OCI-LY1 (cell line): ENCODE results near the gene SH3BP5L.

Experiments used
- H2AFZ ChIP-seq: fragments of 200-600 bp; sonication (generic), shearing (Covaris generic); 2 replicates; pipeline ENCODE4 v1.6.0; 2014; ENCODE audit warnings: antibody characterized with exemption, mild to moderate bottlenecking, low read length
- H3F3A ChIP-seq: fragments of 200-600 bp; sonication (generic), shearing (Covaris generic); 2 replicates; pipeline ENCODE4 v1.6.0; 2014; ENCODE audit warnings: mild to moderate bottlenecking, antibody characterized with exemption, low read length, moderate library complexity; ENCODE audit not compliant: insufficient read depth
- H3K27ac ChIP-seq: fragments of 200-600 bp; sonication (generic); 2 replicates; pipeline ENCODE4 v1.5.1; 2014; ENCODE audit warnings: low read length, mixed run types, mild to moderate bottlenecking, low read depth; ENCODE audit not compliant: poor library complexity, severe bottlenecking
- H3K27me3 ChIP-seq: fragments of 200-600 bp; sonication (generic); 2 replicates; pipeline ENCODE4 v1.6.0; 2014; ENCODE audit warnings: antibody characterized with exemption, mild to moderate bottlenecking, low read length, moderate library complexity; ENCODE audit not compliant: insufficient read depth
- H3K36me3 ChIP-seq: fragments of 200-600 bp; sonication (generic); 2 replicates; pipeline ENCODE4 v1.6.1; 2014; ENCODE audit warnings: mild to moderate bottlenecking, antibody characterized with exemption, low read length, moderate library complexity, mixed read lengths; ENCODE audit not compliant: insufficient read depth
- H3K4me1 ChIP-seq: fragments of 200-600 bp; sonication (generic); 2 replicates; pipeline ENCODE4 v1.5.1; 2014; ENCODE audit warnings: mild to moderate bottlenecking, low read length, moderate library complexity; ENCODE audit not compliant: insufficient read depth, severe bottlenecking
- H3K4me2 ChIP-seq: fragments of 200-600 bp; sonication (generic), shearing (Covaris generic); 2 replicates; pipeline ENCODE4 v1.6.1; 2014; ENCODE audit warnings: low read length
- H3K4me3 ChIP-seq: fragments of 200-600 bp; sonication (generic); 2 replicates; pipeline ENCODE4 v1.5.1; 2014; ENCODE audit warnings: low read length, low read depth, mild to moderate bottlenecking, mixed read lengths; ENCODE audit not compliant: poor library complexity, severe bottlenecking
- H3K79me2 ChIP-seq: fragments of 200-600 bp; shearing (Covaris generic); 2 replicates; pipeline ENCODE4 v1.6.1; 2016; ENCODE audit warnings: mixed run types, low read length, mixed read lengths; ENCODE audit not compliant: insufficient read depth
- H3K9ac ChIP-seq: fragments of 200-600 bp; sonication (generic), shearing (Covaris generic); 2 replicates; pipeline ENCODE4 v1.6.1; 2014; ENCODE audit warnings: mild to moderate bottlenecking, low read length, mixed read lengths
- H3K9me2 ChIP-seq: fragments of 200-600 bp; sonication (generic), shearing (Covaris generic); 2 replicates; pipeline ENCODE4 v1.6.1; 2014; ENCODE audit warnings: low read depth, mild to moderate bottlenecking, low read length, mixed read lengths
- H3K9me3 ChIP-seq: fragments of 200-600 bp; shearing (Covaris generic); 2 replicates; pipeline ENCODE4 v1.6.1; 2014; ENCODE audit warnings: low read length, mixed read lengths
- H4K20me1 ChIP-seq: fragments of 200-600 bp; sonication (generic), shearing (Covaris generic); 2 replicates; pipeline ENCODE4 v1.6.0; 2016; ENCODE audit warnings: mild to moderate bottlenecking, low read length; ENCODE audit not compliant: insufficient read depth
- CTCF ChIP-seq: fragments of 200-600 bp; sonication (generic), shearing (Covaris generic); IDR thresholded peaks from 2 replicates; pipeline ENCODE4 v1.5.1; 2017; ENCODE audit warnings: mild to moderate bottlenecking, antibody characterized with exemption, low read length, moderate library complexity, mixed read lengths
- EZH2 ChIP-seq: fragments of 200-600 bp; sonication (generic), shearing (Covaris generic); IDR thresholded peaks from 2 replicates; pipeline ENCODE4 v1.8.0; 2017; ENCODE audit warnings: borderline replicate concordance, mixed run types, mild to moderate bottlenecking, antibody characterized with exemption, low read length, moderate library complexity, mixed read lengths

The SH3BP5L gene

GRCh38 chr1:248821641-248822040 lies 4.1 kb downstream of the SH3BP5L start:
- H3K4me3 ChIP-seq, result no peak overlapping the region
- H3K9me3 ChIP-seq, result no peaks in the 10 kb centered on the region
- no peak overlapping the region for H3K4me2 ChIP-seq
- H2AFZ ChIP-seq, result no peak overlapping the region
- peaks cover 43% of the 10 kb centered on the region for H3K4me1 ChIP-seq
- H3K79me2 ChIP-seq, result no peaks in the 10 kb centered on the region
- no peaks in the 10 kb centered on the region for H4K20me1 ChIP-seq
- H3K27me3 ChIP-seq, result no peaks in the 10 kb centered on the region
- H3K9me2 ChIP-seq, result no peaks in the 10 kb centered on the region
- H3K36me3 ChIP-seq, result peaks cover 31% of the 10 kb centered on the region; the same call in 1 of the 2 replicates
- H3K9ac ChIP-seq, result no peak overlapping the region
- H3F3A ChIP-seq, result no peaks in the 10 kb centered on the region
- TF ChIP-seq CTCF (no peak), EZH2 (no peak)
- no peak overlapping the region for H3K27ac ChIP-seq

- peaks cover 36% of the 10 kb centered on the region; the same call in 1 of the 2 replicates for H3K36me3 ChIP-seq
- H4K20me1 ChIP-seq, result no peaks in the 10 kb centered on the region
- no peak overlapping the region for H3K9ac ChIP-seq
- H3K4me1 ChIP-seq, result peaks cover 42% of the 10 kb centered on the region
- H3K9me3 ChIP-seq, result no peaks in the 10 kb centered on the region
- H3F3A ChIP-seq, result no peaks in the 10 kb centered on the region
- no peak for TF ChIP-seq CTCF
- no peak for TF ChIP-seq EZH2
- H3K27ac ChIP-seq, result no peak overlapping the region
- H3K27me3 ChIP-seq, result no peaks in the 10 kb centered on the region
- H2AFZ ChIP-seq, result no peak overlapping the region
- no peak overlapping the region for H3K4me2 ChIP-seq
- H3K9me2 ChIP-seq, result no peaks in the 10 kb centered on the region
- H3K4me3 ChIP-seq, result no peak overlapping the region
- no peaks in the 10 kb centered on the region for H3K79me2 ChIP-seq
Measured at GRCh38 chr1:248821101-248821500, 4.6 kb downstream of the SH3BP5L start.

GRCh38 chr1:248820041-248820585 lies 5.6 kb downstream of the SH3BP5L start:
- Histone ChIP-seq H3K9ac (no peak overlapping the region), H3K4me3 (no peak overlapping the region), H3K4me1 (peaks cover 40% of the 10 kb centered on the region), H3K27ac (no peak overlapping the region), H3F3A (no peaks in the 10 kb centered on the region), H3K36me3 (peaks cover 46% of the 10 kb centered on the region), H4K20me1 (no peaks in the 10 kb centered on the region), H2AFZ (no peak overlapping the region), H3K4me2 (no peak overlapping the region), H3K9me2 (no peaks in the 10 kb centered on the region), H3K27me3 (no peaks in the 10 kb centered on the region), H3K79me2 (no peaks in the 10 kb centered on the region), H3K9me3 (no peaks in the 10 kb centered on the region)
- TF ChIP-seq EZH2 (no peak), CTCF (no peak)
